HG02678 (cell line): ENCODE data around the gene CA12.
"Not testable (repeated sequence)": the region's sequence is repeated elsewhere in the genome, so short reads cannot be mapped to it uniquely, and the experiment has no call there.

Source experiments
- ATAC-seq: cut with Tn5 transposase; IDR thresholded peaks from one replicate; pipeline ENCODE4 v1.9.1; 2021; ENCODE audit warnings: mild to moderate bottlenecking, moderate library complexity; ENCODE audit not compliant: unreplicated experiment

The CA12 gene

DNA sequence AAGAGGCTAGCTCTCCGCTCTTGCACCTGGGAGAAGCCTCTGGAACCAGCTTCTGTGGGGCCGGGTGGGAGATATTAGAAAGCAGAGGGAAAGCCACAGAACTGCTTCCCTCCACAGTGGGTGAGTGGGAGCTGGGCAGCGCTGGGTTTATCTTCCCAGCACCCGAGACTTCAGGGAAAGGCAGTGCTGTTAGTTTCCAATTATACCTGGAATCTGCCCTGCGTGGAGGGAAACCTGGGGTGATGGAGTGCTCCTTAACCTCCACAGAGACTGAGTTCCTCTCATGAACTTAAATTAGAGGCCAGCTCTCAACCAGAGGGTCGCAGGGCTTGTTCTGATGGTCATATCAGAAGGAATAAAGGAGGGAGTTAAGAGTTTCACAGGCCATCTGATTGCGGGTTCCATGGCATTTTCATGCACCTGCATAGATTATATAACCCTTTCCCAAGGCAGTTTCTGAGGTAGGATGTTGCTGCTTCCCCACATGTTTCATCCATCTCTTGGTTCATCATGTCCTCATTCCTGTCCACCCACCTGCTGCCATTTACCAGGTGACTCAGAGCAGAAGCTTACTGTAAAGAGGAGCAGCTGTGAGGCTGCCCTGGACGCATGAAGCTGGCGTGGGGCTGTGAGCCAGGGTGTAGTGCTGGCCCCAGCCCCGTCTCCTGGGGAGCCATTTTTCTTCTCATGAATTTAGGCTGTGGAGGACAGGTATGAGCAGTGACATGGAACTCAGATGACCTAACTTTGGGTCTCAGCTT, 42.5 kb downstream of the CA12 start:
- no peak for ATAC-seq

DNA sequence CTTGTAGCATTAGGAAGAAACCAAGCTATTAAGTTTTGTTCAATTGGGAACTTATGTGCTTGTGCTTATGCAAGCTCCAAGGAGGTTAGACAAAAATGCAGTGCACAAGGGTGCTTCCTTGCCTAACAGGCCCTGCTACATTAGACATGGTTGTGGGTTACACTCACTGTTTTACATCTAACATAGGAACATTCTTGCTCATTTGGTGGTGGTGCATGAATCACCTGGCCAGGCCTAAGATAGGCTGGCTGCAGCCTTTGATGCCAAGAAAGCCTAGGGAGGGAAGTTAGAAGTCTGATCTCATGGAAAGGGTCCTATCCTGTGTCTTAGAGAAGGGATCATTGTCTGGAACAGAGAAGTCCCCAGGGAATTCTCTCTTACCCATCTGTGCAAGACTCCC, 43.5 kb downstream of the CA12 start:
- no peak for ATAC-seq

DNA sequence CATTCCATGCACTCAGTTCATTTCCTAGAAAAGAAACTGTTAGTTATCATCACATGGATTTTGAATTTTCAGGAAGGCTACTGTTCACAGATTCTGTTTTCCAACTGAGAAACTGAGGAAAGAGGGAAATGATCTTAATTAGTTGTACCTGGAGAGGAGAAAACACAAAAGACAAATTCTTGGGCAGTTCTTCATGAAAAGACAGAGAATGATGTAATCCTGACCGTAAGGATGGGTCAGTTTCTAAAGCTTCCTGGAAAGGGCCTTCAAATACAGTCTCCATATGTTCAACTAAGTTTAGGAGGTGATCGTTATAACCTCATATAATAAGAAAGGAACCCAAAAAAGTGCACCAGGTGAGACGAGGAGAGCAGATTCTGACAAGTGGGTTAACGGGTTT, 44.6 kb downstream of the CA12 start:
- no peak for ATAC-seq

DNA sequence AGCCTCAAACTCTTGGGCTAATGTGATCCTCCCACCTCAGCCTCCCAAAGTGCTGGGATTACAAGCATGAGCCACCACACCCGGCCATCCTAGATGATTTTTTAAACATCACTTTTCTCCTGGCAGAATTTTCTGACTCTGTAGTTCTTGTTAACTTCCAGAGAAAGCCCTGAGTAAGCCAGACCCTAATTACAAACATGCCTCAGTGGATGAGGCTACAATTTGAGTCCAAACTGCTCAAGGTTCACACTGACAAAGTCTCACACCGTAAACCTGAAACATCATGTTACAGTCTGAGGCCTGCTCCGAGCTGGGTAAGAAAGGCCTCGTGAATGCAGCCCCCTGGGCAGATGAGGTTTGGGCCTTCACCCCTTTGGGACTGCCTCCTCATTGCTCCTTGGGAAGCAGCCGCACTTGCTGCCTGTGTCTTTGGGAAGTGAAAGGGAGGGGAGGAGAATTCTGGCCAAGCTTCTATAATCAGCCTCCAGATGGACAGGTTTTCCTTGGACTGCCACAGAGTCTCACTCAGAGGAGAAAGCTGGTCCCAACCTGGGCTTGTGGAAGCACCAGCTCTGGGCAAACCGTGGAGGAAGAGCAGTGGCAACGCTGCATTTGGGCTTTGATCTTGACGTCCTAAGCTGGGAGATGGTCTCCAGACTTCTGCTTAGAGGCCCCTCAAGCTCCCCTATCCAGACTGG, 46.0 kb downstream of the CA12 start:
- no peak for ATAC-seq

DNA sequence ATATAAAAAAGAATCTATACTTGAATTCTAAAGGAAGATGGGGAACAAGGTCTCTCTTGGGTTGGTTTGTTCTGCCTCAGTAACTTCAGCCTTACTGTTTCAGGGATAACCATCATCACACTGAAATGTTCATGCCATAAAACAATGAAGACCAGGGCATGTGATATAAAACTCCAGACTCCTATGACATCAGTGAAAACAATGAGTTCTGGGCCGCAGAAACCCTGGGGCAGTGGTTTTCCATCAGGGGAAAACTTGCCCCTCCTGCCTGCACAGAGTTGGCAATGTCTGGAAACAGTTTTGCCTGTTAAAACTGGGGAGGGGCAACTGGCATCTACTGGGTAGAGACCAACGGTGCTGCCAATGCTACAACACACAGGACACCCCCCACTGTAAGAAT, 46.8 kb downstream of the CA12 start:
- ATAC-seq, result no peak

DNA sequence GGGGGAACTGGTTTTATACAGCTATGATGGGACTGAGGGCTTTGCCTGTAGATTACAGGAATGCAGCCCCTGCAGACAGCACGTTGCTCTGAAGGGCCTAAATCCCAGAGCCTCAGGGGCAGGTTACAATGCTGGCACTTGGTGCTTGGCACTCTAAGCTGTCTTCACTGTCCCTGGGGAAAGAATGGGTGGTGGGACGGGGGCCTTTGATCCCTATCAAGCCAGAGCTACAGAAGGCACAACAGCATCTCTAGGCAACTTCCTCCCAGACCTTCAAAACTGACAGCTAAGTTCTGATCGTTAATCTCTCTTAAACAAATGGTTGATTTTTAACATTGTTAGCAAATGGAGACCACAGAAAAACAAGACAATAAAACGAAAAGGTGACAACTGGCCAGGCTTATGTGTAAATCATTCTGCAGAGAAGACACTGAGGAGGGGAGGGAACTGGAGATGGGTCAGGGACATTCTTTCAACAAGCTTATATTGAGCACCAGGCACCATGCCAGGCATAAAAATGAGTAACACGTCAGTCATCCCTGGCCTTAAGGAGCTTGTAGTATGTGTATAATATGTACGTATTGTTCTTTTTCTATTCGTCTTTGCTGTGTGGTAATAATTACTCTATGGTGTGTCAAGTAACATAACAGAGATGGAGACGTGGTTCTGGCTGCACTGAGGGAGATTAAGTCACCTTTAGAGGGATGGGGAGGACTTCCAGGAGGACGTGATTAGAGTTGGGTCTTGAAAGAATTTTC, 49.1 kb downstream of the CA12 start:
- ATAC-seq, result no peak

DNA sequence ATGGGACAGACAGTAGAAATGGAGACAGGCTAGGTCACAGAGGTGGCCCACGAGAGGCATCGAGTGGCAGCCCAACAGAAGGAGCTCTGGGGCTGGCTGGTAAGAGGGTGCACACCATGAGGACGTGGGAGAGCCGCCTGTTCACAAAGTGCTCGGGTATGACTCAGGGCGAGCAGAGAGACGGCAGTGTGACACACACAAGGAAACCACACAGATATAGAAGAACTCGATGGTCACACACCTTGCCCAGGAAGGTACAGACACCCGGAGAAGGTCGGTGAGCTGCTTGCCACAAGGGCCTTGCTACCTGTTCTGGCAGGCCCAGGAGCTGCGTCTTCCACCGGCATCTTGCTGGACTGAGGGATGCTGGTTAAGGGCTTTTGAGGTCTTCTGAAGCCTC, 50.2 kb downstream of the CA12 start:
- no peak for ATAC-seq

DNA sequence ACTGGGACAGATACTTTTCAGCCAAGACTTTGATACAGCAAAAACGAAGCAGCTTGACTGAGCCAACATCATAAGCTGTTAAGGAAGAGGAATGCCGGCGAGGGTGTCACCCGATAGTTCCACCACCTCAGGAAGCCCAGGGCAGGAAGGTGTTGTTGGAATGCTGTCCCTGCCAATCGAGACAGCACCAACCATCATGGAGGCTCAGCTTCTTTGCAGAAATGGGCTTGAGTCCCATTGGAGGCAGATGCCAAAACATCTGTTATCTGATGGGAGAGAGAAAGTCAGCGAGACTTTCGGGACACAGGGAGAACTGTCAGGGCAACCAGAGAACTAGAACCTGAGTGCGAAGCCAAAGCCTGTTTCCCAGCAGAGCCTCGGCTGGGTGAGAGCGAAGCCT, 50.7 kb downstream of the CA12 start:
- ATAC-seq, result no peak

DNA sequence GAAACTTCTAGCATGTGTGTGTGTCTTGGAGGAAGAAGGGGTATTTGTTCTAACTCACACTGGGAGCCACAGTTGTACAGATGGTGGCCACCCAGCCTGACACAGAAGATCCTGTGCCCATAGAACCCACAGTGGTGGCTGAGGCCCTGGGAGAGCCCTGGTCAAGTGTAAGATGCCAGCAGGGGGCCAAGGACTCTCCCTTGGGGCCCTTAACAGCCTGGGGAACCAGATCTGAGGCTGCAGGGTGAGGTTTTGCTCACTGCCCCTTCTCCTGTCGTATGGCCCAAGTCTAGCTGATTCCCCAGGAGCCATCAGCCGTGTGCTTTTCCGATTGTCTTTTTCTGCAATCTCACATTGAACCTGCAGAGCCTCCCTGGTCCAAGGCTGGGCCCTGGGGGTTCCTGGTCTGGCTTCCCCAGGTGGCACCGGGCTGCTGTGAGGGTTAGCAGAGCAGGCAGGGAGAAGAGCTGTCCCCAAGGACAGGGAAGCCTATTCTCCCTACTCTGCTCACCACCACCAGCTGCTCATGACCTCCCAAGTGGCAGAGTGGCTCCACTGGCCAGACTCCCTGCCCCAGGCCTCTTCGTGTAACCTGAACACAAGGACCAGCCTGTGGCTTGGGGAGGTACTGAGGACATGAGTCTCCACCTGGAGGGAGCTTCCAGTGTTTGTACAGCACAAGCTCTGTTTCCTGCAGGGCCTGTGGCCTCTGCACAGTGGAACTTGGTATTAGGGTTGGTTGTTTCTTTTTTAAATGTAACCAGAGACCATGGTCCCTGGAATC, 51.9 kb downstream of the CA12 start:
- ATAC-seq, result no peak

DNA sequence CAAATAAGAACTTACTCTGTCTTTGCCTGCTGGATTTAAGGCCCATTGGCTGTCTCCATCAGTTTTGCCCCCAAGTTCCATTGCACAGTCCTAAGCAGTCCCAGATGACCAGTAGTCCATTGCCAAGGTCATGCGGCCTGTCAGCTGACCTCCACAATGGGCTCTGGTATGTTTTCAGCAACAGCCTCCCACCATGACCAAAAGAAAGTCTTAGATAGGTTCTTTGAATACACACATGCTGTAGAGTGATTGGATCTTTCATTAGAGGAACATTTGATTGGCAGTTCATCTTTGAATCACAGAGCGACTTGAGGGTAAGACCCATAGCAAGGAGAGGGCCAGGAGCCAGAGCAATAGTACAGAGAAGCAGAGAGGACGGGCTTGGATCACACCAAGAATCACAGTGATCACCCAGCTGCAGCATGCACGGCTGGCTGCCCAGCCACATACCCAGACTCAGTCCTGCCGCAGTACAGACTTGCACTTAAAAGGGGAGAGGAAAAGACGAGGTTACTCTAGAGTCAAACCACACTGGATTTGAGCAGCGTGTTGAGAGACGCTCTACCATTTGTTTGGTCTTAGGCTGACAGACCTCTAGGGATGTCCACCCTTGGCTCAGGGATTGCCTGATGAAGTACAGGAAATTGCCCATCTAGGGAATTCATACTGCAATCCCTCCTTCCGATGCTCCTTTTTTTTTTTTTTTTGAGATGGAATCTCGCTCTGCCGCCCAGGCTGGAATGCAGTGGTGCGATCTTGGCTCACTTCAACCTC, 53.8 kb downstream of the CA12 start:
- ATAC-seq, result no peak

DNA sequence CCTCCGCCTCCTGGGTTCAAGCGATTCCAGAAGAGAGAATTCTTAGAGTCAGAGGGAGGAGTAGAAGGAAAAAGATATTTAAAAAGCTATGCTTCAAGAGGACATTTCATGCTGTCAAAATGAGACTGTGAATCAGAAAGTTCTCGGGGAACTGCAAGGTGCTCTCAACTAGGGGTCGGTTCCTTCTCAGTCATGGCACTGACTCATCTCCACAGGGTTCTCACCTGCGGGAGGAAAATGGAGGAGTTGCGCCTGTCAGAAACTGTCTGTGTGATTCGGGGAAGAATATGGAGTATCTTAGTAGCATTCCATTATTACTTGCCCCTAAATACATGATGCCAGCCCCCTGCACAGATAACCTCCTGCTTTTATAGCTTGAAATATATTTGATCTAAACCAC, 56.9 kb downstream of the CA12 start:
- ATAC-seq, result no peak

DNA sequence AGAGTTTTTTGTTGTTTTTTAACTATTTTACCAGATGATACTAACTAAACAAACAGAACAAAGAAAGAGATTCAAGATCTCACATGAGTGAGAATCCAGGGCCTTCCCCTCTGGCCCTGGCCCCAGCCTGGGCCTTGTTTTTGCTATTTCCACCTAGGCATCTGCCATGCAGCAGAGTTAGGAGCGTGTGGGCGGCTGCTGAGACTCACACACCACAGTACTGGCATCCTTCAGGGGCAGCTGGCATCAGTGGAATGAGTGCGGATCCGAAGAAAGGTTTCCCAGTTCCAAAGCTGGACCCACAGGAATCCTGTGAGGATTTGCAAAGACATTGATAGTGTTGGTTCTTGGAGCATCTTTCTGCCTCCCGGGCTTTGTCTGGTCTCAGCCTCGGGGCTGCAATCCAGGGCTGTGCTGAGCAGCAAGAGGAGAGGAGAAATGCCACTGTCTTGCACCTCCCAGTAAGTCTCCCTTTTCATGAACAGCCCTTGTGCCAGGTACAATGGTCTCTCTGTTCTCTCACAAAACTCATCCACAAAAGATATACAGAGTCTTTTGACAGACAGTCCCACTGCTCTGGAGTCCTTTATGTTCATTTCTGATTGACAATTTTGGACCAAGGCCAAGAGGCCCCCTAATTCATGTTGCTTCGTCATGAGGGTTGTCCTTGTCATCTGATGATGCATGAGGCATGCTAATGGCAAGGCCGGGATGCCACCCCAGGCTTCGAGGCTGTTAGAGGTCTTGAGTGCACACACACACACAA, 57.7 kb downstream of the CA12 start:
- no peak for ATAC-seq

DNA sequence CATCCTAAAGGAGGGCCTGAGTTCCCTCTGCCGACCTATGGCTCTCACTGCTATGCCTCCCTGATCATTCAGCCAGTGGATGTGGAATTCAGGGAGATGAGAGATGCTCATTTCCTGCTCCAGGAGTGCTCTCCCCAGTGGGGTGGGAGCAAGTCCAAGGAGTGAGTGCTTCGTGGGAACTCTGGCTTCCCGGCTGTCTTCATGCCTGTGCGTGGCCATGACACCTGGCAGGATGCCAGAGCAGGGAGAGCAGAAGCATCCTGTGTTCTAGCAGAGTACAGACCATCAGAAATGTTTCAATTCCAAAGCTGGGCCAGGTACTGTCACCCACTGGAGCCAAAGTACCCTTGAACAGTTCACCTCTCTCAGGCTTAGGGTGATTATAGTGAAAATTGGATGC, 59.1 kb downstream of the CA12 start:
- ATAC-seq, result no peak

DNA sequence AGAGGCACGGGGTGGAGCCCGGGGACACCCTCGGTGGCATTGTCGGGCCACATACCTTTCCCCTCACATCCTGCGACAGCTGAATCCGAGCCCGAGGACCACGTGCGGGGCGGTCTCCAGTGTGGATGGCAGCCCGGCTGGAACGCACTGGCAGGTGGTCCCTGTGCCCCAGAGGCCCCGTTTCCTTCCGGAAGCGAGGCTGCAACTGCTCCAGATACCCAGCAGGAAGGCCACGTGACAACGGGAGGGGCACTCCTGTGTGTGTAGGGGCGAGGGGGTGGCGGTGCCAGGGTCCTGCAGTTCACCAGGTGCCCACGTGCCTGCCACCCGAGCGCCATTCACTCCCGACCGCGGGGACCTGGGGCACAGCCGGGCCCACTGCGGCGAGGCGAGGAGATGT, 60.2 kb downstream of the CA12 start:
- no peak for ATAC-seq

DNA sequence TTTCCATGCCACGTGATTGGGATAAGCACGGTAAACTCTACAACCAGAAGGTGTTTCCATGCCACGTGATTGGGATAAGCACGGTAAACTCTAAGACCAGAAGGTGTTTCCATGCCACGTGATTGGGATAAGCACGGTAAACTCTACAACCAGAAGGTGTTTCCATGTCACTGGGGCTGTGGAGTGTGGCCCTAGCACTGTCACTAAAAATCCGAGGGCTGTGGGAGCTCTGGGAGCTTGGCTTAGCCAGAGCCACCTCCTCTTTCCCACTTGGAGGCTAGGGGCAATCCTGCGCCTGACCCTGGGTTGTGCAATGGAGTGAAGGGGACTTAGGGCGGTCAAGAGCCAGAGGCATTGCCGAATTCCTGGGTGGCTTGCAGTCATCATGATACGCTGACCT, 60.7 kb downstream of the CA12 start:
- ATAC-seq, result not testable (repeated sequence)

DNA sequence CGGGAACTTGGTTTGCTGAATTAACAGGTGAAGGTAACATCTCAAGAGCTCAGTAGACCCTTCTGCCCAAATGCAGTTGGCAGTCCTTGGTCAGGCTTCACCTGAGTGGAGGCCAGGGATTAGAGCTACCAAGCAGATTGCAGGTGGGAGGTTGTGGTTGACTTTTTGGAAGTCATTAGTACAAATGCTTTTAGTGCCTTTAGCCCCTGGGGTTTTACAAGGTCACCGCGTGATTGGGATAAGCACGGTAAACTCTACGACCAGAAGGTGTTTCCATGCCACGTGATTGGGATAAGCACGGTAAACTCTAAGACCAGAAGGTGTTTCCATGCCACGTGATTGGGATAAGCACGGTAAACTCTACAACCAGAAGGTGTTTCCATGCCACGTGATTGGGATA, 61.2 kb downstream of the CA12 start:
- not testable (repeated sequence) for ATAC-seq

DNA sequence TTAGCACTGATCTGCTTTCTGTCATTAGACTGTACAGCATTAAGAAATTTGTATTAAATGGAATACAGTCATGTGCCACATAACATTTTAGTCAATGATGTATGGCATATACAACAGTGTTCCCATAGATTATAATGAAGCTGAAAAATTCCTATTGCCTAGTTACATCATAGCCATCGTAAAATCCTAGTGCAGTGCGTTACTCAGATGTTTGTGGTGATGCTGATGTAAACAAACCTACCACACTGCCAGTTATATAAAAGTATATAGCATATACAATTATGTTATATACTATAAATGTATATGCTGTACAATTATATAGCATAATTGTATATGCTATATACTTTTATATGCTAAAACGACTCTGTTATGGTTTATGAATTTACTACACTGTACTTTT, 62.6 kb downstream of the CA12 start:
- no peak for ATAC-seq

DNA sequence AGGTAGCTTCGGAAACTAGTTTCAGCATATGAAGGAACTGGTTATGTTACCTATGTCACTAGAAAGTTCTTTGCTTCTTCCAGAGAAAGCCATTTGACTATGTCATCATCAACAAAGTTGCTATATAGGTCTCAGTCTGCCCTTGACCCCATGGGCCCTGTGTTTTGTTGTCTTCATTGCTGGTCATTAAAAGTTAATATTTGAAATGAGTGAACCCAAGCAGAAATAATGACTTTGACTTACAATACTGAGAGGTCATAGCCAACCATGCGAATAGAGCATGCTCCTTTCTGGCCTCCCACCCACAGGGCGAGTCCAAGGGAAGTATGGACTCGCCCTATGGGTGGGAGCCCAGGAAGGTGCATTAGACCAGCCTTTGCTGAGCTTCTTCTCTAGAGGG, 63.3 kb downstream of the CA12 start:
- no peak for ATAC-seq

DNA sequence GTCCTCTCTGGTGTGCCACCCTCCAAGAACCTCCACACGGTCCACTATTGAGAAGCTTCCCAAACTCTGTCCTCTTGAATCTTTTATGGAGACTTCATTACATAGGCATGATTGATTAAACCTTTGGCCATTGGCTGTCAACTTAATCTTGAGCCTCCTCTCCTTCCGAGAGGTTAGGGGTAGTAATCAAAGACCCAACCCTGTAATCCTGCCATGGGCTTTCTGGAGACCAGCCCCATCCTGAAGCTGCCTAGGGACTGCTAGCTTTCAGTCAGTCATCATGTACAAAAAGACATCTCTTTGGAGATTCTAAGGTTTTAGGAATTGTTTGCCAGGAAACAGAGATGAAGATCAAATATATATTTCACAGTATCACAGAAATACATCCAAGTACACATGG, 67.2 kb downstream of the CA12 start:
- no peak for ATAC-seq

DNA sequence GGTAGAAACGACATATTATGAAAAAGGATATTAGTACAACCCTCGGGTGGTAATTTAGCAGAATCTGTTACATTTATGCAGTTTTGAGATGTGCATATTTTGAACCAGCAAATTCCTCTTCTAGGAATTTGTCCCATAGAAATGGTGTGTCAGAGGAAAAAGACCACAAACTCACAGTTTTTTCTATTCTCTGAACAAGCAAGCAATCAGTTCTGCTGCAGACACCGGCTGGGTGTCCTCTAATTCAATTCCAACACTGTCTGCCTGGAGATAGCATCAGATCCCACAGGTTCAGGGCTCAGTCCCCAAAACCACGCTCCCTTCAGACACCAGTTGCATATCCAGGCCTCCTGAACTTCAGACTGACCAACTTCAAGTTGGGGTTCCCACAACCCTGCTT, 67.8 kb downstream of the CA12 start:
- ATAC-seq, result no peak
